ENCODE results near the gene SPG11.

The SPG11 gene

GRCh38 chr15:44516436-44516835 lies 147.0 kb downstream of the SPG11 start:
- H3K27ac ChIP-seq, result no peak overlapping the region
- H3K4me3 ChIP-seq, result no peak overlapping the region
- TF ChIP-seq CTCF (IDR thresholded peaks at IDR 0.05), result no peak
- no peak for DNase-seq (ENCODE audit: low spot score)
